Type B pancreatic cell (in vitro differentiated cells): ENCODE results near the gene TRIO. TPM values are rescaled to one million over a fixed set of nuclear protein-coding genes. Genes with fewer than 3 reads are reported as not detected.

Source experiments
- DNase-seq: peaks from one replicate; pipeline ENCODE4 v3.0.0; 2021; ENCODE audit warnings: mixed read lengths; ENCODE audit not compliant: unreplicated experiment; ENCODE audit errors: extremely low spot score
- H3K27ac Mint-ChIP-seq: 2 replicates; pipeline ENCODE4 v1.8.0; 2021; ENCODE audit warnings: mild to moderate bottlenecking, mixed read lengths
- H3K27me3 Mint-ChIP-seq: 2 replicates; pipeline ENCODE4 v1.8.0; 2021; ENCODE audit warnings: mixed read lengths
- H3K36me3 Mint-ChIP-seq: 2 replicates; pipeline ENCODE4 v1.8.0; 2021; ENCODE audit warnings: mixed read lengths
- H3K4me1 Mint-ChIP-seq: one replicate; pipeline ENCODE4 v1.8.0; 2021; ENCODE audit warnings: mixed read lengths; ENCODE audit not compliant: unreplicated experiment
- H3K4me3 Mint-ChIP-seq: 2 replicates; pipeline ENCODE4 v1.8.0; 2021; ENCODE audit warnings: mild to moderate bottlenecking, mixed read lengths
- H3K9me3 Mint-ChIP-seq: 2 replicates; pipeline ENCODE4 v1.8.0; 2021; ENCODE audit warnings: mixed read lengths
- CTCF ChIP-seq: fragments of 200-600 bp; sonication (generic); conservative IDR thresholded peaks from 2 replicates; pipeline ENCODE4 v1.5.0; 2021; ENCODE audit warnings: antibody characterized with exemption, mild to moderate bottlenecking
- total RNA-seq: library from RNA; stranded (reverse); gene quantifications from 2 replicates; pipeline ENCODE4 v1.2.1, GENCODE V29; 2021; ENCODE audit warnings: low replicate concordance

Gene TRIO
- total RNA-seq, 1 donor from 2014 or later: 145 TPM

DNA sequence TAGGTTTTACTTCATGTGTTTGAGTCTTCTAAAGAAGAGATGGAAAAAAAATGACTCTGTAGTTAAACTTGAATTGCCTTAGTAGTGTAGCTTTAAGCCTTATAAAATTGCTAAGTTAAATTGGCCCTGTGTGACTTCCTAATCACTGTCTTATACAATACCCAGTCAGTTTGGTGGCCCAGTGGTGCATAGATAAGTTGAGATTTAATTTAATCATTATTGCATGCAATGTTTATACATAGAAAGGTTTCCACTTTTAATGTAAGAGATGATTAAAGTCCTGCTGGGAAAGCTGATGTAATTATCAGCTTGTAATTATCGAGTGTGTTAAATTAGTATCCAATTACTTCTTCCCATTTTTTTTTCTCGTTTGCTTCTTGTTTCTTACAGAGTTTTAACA is 187.1 kb downstream of the TRIO start:
- H3K27ac Mint-ChIP-seq: no peak overlapping the region
- no peak overlapping the region for H3K4me3 Mint-ChIP-seq
- DNase-seq: no peak
- peaks cover 15% of the 10 kb centered on the region for H3K4me1 Mint-ChIP-seq
- H3K27me3 Mint-ChIP-seq: no peaks in the 10 kb centered on the region
- TF ChIP-seq CTCF: no peak
- H3K9me3 Mint-ChIP-seq: no peaks in the 10 kb centered on the region
- peaks cover 20% of the 10 kb centered on the region for H3K36me3 Mint-ChIP-seq

DNA sequence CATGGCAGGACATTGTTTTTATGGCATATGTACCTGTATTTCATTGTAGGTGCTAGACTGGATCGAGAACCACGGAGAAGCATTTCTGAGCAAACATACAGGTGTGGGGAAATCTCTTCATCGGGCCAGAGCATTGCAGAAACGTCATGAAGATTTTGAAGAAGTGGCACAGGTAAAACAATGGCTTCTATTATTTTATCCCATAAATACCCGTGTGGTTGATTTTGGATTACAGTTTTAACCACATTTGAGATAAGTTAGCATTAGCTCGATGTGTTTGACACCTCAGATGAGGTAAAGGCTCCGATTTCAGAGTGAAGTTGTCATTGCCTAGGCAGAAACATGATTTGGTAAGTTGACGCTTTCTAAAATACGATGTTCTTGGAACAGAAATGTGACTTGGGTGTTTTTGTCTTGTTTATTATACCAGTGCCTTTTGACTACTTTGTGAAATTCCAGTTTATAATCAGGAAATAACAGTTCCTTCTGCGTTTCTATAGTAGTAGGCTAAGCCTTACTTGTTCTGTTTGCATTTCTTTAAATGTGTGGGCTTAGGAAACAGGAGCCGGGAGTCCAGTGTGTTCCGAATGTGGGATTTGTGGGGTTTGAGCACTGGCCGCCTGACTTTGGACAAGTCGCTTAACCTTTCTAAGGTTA is 187.7 kb downstream of the TRIO start:
- no peaks in the 10 kb centered on the region for H3K27me3 Mint-ChIP-seq
- H3K4me3 Mint-ChIP-seq: no peak overlapping the region
- H3K27ac Mint-ChIP-seq: no peak overlapping the region
- no peaks in the 10 kb centered on the region for H3K9me3 Mint-ChIP-seq
- peaks cover 20% of the 10 kb centered on the region for H3K36me3 Mint-ChIP-seq
- no peak for DNase-seq
- TF ChIP-seq CTCF: no peak
- peaks cover 11% of the 10 kb centered on the region for H3K4me1 Mint-ChIP-seq

GRCh38 chr5:14331386-14331781 is 188.2 kb downstream of the TRIO start:
- Mint-ChIP-seq H3K27me3 (no peaks in the 10 kb centered on the region), H3K9me3 (no peaks in the 10 kb centered on the region), H3K27ac (no peak overlapping the region), H3K4me1 (peaks cover 6% of the 10 kb centered on the region), H3K36me3 (peaks cover 20% of the 10 kb centered on the region), H3K4me3 (no peak overlapping the region)
- TF ChIP-seq CTCF: no peak
- DNase-seq: no peak

DNA sequence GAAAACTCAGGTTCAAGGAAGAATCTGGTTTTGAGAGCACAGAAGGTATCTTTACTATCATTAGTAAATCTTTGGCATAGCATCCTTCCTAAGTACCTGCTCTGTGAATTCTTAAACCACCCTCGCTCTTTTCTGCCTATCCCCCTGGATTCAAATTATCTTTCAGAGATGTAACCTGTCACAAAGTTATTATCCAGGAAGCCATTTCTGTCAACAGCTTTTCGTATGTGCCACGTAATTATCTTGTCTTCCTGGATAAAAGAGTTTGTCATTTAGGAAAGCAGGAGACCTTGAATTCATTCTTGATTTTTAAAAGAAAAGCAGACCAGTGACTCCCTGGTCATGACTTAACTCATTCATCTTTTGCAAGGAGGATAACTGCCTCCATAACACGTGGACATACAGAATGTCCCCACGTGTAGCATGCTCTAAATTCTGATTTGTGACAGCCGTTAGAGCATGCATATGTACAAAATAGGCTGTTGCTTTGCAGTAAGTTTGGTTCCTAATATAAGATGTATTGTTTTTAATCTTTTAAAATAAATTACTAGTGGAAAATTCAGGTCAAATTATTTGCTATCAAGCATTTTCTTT is 189.0 kb downstream of the TRIO start:
- TF ChIP-seq CTCF: no peak
- Mint-ChIP-seq H3K4me1 (peaks cover 4% of the 10 kb centered on the region), H3K36me3 (peaks cover 22% of the 10 kb centered on the region), H3K4me3 (no peak overlapping the region), H3K27ac (no peak overlapping the region), H3K27me3 (no peaks in the 10 kb centered on the region), H3K9me3 (no peaks in the 10 kb centered on the region)
- no peak for DNase-seq

- Mint-ChIP-seq H3K27ac (no peak overlapping the region), H3K9me3 (no peaks in the 10 kb centered on the region), H3K36me3 (peaks cover 22% of the 10 kb centered on the region), H3K27me3 (no peaks in the 10 kb centered on the region), H3K4me1 (peaks cover 4% of the 10 kb centered on the region), H3K4me3 (no peak overlapping the region)
- TF ChIP-seq CTCF: no peak
- DNase-seq: no peak
These were observed 189.6 kb downstream of the TRIO start for GRCh38 chr5:14332746-14333145.
